Glutamatergic neuron (in vitro differentiated cells): Measurements from ENCODE around the gene CDH4. TPM values are rescaled to one million over a fixed set of nuclear protein-coding genes. Genes with fewer than 3 reads are reported as not detected.

ENCODE experiments used
- DNase-seq: peaks from one replicate; pipeline ENCODE4 v3.0.0; 2022
- H3K27ac Mint-ChIP-seq: one replicate; pipeline ENCODE4 v1.8.0; 2020; ENCODE audit warnings: mild to moderate bottlenecking, mixed read lengths, inconsistent platforms; ENCODE audit not compliant: unreplicated experiment
- H3K27me3 Mint-ChIP-seq: one replicate; pipeline ENCODE4 v1.8.0; 2020; ENCODE audit warnings: mild to moderate bottlenecking, moderate library complexity, mixed read lengths, inconsistent platforms; ENCODE audit not compliant: unreplicated experiment
- H3K36me3 Mint-ChIP-seq: one replicate; pipeline ENCODE4 v1.8.0; 2020; ENCODE audit warnings: mild to moderate bottlenecking, mixed read lengths, inconsistent platforms; ENCODE audit not compliant: unreplicated experiment
- H3K4me1 Mint-ChIP-seq: one replicate; pipeline ENCODE4 v1.8.0; 2020; ENCODE audit warnings: mild to moderate bottlenecking, low read depth, mixed read lengths, inconsistent platforms; ENCODE audit not compliant: unreplicated experiment
- H3K4me3 Mint-ChIP-seq: one replicate; pipeline ENCODE4 v1.8.0; 2020; ENCODE audit warnings: mild to moderate bottlenecking, mixed read lengths, inconsistent platforms; ENCODE audit not compliant: unreplicated experiment
- H3K9me3 Mint-ChIP-seq: one replicate; pipeline ENCODE4 v1.8.0; 2020; ENCODE audit warnings: mild to moderate bottlenecking, moderate library complexity, mixed read lengths, inconsistent platforms; ENCODE audit not compliant: unreplicated experiment
- CTCF ChIP-seq: fragments of 200-600 bp; sonication (generic); IDR thresholded peaks from one replicate; pipeline ENCODE4 v1.5.0; 2021; ENCODE audit not compliant: partially characterized antibody, unreplicated experiment
- total RNA-seq: library from RNA; stranded (reverse); fragmentation: NEBNext Ultra II Directional; extraction: Animal tissue kit (Norgen Biotek cat#: 25700); gene quantifications from one replicate; pipeline ENCODE4 v1.2.1, GENCODE V29; 2021; ENCODE audit not compliant: unreplicated experiment

Gene CDH4
- total RNA-seq, 1 donor from 2014 or later: 1.2 TPM

- no peak for DNase-seq
- Mint-ChIP-seq H3K36me3 (no peaks in the 10 kb centered on the region), H3K9me3 (peaks cover 2% of the 10 kb centered on the region), H3K27me3 (peaks cover 12% of the 10 kb centered on the region), H3K4me3 (no peak overlapping the region), H3K27ac (no peak overlapping the region), H3K4me1 (peaks cover 7% of the 10 kb centered on the region)
- no peak for TF ChIP-seq CTCF
Observed at GRCh38 chr20:61731363-61732181, 479.5 kb downstream of the CDH4 start.

DNA sequence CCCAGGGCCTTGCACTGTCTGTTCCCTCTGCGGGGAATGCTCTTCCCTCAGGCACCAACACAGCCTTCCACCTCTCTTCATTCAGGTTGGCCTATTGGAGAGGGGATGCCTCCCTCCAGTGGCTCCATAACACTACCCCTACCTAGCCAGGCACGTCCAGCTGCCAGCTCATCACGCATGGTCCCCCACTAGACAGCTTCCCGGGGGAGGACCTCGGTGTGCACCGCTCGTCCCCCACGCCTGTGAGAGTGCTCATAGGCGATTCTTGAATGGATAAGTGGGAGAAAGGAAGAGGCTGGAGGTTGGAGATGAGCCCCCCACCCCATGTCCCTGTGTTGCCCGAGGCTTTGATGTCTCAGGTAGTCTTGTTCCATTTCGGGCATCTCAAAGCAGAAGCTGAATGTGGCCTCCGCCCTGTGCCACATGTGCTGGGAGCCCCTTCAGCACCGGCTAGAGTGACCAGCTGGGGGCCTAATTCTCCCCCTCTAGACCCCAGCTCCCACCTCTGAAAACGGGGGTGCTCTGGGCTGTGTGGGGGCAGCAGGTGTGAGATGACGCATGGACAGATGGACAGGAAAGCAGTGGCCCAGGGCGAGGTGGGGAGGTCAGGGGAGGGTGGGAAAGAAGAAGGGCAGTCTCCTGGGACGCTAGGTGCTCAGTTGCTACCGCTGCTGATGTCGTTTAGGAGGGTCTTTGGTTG lies 480.6 kb downstream of the CDH4 start:
- no peak overlapping the region for H3K4me3 Mint-ChIP-seq
- H3K27ac Mint-ChIP-seq: no peak overlapping the region
- no peak for DNase-seq
- H3K4me1 Mint-ChIP-seq: peaks cover 7% of the 10 kb centered on the region
- no peaks in the 10 kb centered on the region for H3K36me3 Mint-ChIP-seq
- no peak for TF ChIP-seq CTCF
- peaks cover 2% of the 10 kb centered on the region for H3K9me3 Mint-ChIP-seq
- peaks cover 12% of the 10 kb centered on the region for H3K27me3 Mint-ChIP-seq

GRCh38 chr20:61733216-61733615 lies 481.2 kb downstream of the CDH4 start:
- peaks cover 14% of the 10 kb centered on the region for H3K27me3 Mint-ChIP-seq
- DNase-seq: no peak
- peaks cover 7% of the 10 kb centered on the region for H3K4me1 Mint-ChIP-seq
- no peaks in the 10 kb centered on the region for H3K36me3 Mint-ChIP-seq
- H3K9me3 Mint-ChIP-seq: peaks cover 4% of the 10 kb centered on the region
- no peak overlapping the region for H3K27ac Mint-ChIP-seq
- TF ChIP-seq CTCF: no peak
- no peak overlapping the region for H3K4me3 Mint-ChIP-seq

GRCh38 chr20:61733891-61734732 lies 482.1 kb downstream of the CDH4 start:
- TF ChIP-seq CTCF: no peak
- Mint-ChIP-seq H3K4me3 (no peak overlapping the region), H3K4me1 (peaks cover 7% of the 10 kb centered on the region), H3K27me3 (peaks cover 14% of the 10 kb centered on the region), H3K9me3 (peaks cover 4% of the 10 kb centered on the region), H3K27ac (no peak overlapping the region), H3K36me3 (no peaks in the 10 kb centered on the region)
- no peak for DNase-seq
